T-helper 2 cell treated with Interferon-gamma antibody and Interleukin-4, amounts not matched to agents 100 ng/mL and 5 ng/mL, for 36 hours (primary cell): ENCODE measurements around the gene KNL1. TPM values are rescaled to one million over a fixed set of nuclear protein-coding genes. Genes with fewer than 3 reads are reported as not detected.
"Not testable (repeated sequence)": the region's sequence is repeated elsewhere in the genome, so short reads cannot be mapped to it uniquely, and the experiment has no call there.

Source experiments
- intact Hi-C: fragments of 100-400 bp; cut with micrococcal nuclease; formaldehyde crosslinking; loops from one replicate; pipeline ENCODE4 v1.15.1; 2023
- total RNA-seq: library from RNA; stranded (reverse); gene quantifications from 2 replicates; pipeline ENCODE4 v1.2.3, GENCODE V29; 2022

KNL1 gene
- 51.7 and 53.0 TPM in 2 replicates for total RNA-seq

GRCh38 chr15:40593588-40594428 is at the start of gene KNL1:
TSS of gene KNL1 (plus strand) at chr15:40594249. CDS start at chr15:40602932, 8,683 bp downstream.
- intact Hi-C loops: loop anchor here (1.0 to 2.0 kb wide), 4 partner anchors 25 to 212 kb away; partner anchors contain the start of genes CCDC32, RAD51 and RPUSD2

GRCh38 chr15:40545457-40545856 is 48.6 kb upstream of the KNL1 start:
- intact Hi-C loops: no loop called here

- intact Hi-C loops: no loop called here
Observed at GRCh38 chr15:40548610-40549009, 45.4 kb upstream of the KNL1 start.

- intact Hi-C loops: no loop called here
Observed at GRCh38 chr15:40549894-40550293, 44.2 kb upstream of the KNL1 start.

- intact Hi-C loops: no loop called here
Observed at GRCh38 chr15:40550341-40551037, 43.6 kb upstream of the KNL1 start.

GRCh38 chr15:40554161-40554525 is 39.9 kb upstream of the KNL1 start:
- intact Hi-C loops: no loop called here

GRCh38 chr15:40555876-40556275 is 38.2 kb upstream of the KNL1 start:
- intact Hi-C loops: no loop called here

- intact Hi-C loops: no loop called here
Observed at GRCh38 chr15:40558952-40559742, 34.9 kb upstream of the KNL1 start.

- intact Hi-C loops: no loop called here
Observed at GRCh38 chr15:40562691-40563090, 31.4 kb upstream of the KNL1 start.

- intact Hi-C loops: no loop called here
Observed at GRCh38 chr15:40563426-40563825, 30.6 kb upstream of the KNL1 start.

- intact Hi-C loops: loop anchor here (1.0 to 5.0 kb wide), 5 partner anchors 30 to 553 kb away; partner anchors contain the start of genes BAHD1, DNAJC17, INO80 and KNL1
Observed at GRCh38 chr15:40564591-40565332, 29.3 kb upstream of the KNL1 start, which contains the start of gene CCDC32. TSS of gene CCDC32 (minus strand) at chr15:40565042. CDS start at chr15:40563015, 2,027 bp downstream.

GRCh38 chr15:40565333-40566238 is 28.5 kb upstream of the KNL1 start:
- intact Hi-C loops: loop anchor here (1.0 to 5.0 kb wide), 5 partner anchors 29 to 552 kb away; partner anchors contain the start of genes BAHD1, DNAJC17, INO80 and KNL1

GRCh38 chr15:40567111-40567510 is 26.9 kb upstream of the KNL1 start:
- intact Hi-C loops: loop anchor here (5.0 kb wide), 2 partner anchors 125 to 550 kb away; partner anchors contain the start of genes BAHD1 and INO80

GRCh38 chr15:40569129-40569953 is 24.7 kb upstream of the KNL1 start, which contains the start of gene RPUSD2:
TSS of gene RPUSD2 (plus strand) at chr15:40569299. CDS start at chr15:40569338, 39 bp downstream.
- intact Hi-C loops: loop anchor here (1.0 to 5.0 kb wide), 4 partner anchors 25 to 548 kb away; partner anchors contain the start of genes BAHD1, INO80, KNL1 and RMDN3

GRCh38 chr15:40575113-40575512 is 18.9 kb upstream of the KNL1 start:
- intact Hi-C loops: no loop called here

- intact Hi-C loops: not testable (repeated sequence)
Observed at GRCh38 chr15:40576914-40577313, 17.1 kb upstream of the KNL1 start.

GRCh38 chr15:40578892-40579291 is 15.2 kb upstream of the KNL1 start:
- intact Hi-C loops: no loop called here

- intact Hi-C loops: not testable (repeated sequence)
Observed at GRCh38 chr15:40581796-40582195, 12.3 kb upstream of the KNL1 start.
